OCI-LY7 (cell line): ENCODE measurements around the gene DACT3. TPM values are rescaled to one million over a fixed set of nuclear protein-coding genes. Genes with fewer than 3 reads are reported as not detected.

Source experiments
- BruUV-seq: library from RNA; stranded (reverse); fragments of 400-500 nt; replicated peaks from 2 replicates; lab custom pipeline; 2021; lab: Mats Ljungman, UMichigan
- CTCF ChIA-PET: fragments of 300-600 bp; sonication (Branson Sonifier 250); formaldehyde crosslinking; loops from one replicate; lab custom pipeline; 2022; ENCODE audit warnings: antibody characterized with exemption; ENCODE audit not compliant: unreplicated experiment; lab: Charles Lee
- POLR2A ChIA-PET: fragments of 300-600 bp; sonication (Branson Sonifier 250); formaldehyde crosslinking; loops from one replicate; lab custom pipeline; 2022; ENCODE audit warnings: antibody characterized with exemption; lab: Charles Lee
- DNase-seq: peaks from one replicate; pipeline ENCODE4 v3.0.0-alpha.2; 2015; ENCODE audit warnings: low spot score
- H2AFZ ChIP-seq: fragments of 200-600 bp; sonication (generic), shearing (Covaris generic); 2 replicates; pipeline ENCODE4 v1.6.1; 2014; ENCODE audit warnings: mild to moderate bottlenecking, antibody characterized with exemption, low read length, moderate library complexity
- H3K27ac ChIP-seq: fragments of 200-600 bp; sonication (generic); 2 replicates; pipeline ENCODE4 v1.5.1; 2014; ENCODE audit warnings: mixed run types, low read depth, mild to moderate bottlenecking, moderate library complexity, low read length, inconsistent platforms; ENCODE audit not compliant: poor library complexity, severe bottlenecking
- H3K36me3 ChIP-seq: fragments of 200-600 bp; sonication (generic); 2 replicates; pipeline ENCODE4 v1.6.1; 2014; ENCODE audit warnings: mild to moderate bottlenecking, antibody characterized with exemption, low read length, moderate library complexity, mixed read lengths; ENCODE audit not compliant: insufficient read depth
- H3K4me1 ChIP-seq: fragments of 200-600 bp; sonication (generic); 2 replicates; pipeline ENCODE4 v1.5.1; 2014; ENCODE audit warnings: mild to moderate bottlenecking, low read length; ENCODE audit not compliant: insufficient read depth, poor library complexity, severe bottlenecking
- H3K4me2 ChIP-seq: fragments of 200-600 bp; sonication (generic); 2 replicates; pipeline ENCODE4 v1.6.1; 2014; ENCODE audit warnings: mild to moderate bottlenecking, low read length
- H3K4me3 ChIP-seq: fragments of 200-600 bp; sonication (generic); 2 replicates; pipeline ENCODE4 v1.5.1; 2014; ENCODE audit warnings: mild to moderate bottlenecking, low read depth, low read length; ENCODE audit not compliant: poor library complexity, severe bottlenecking
- H3K79me2 ChIP-seq: fragments of 200-600 bp; sonication (generic); 2 replicates; pipeline ENCODE4 v1.6.1; 2016; ENCODE audit warnings: low read depth, mild to moderate bottlenecking, low read length, moderate library complexity, mixed read lengths; ENCODE audit not compliant: insufficient read depth
- H3K9me2 ChIP-seq: fragments of 200-600 bp; sonication (generic); 2 replicates; pipeline ENCODE4 v1.6.1; 2016; ENCODE audit warnings: mild to moderate bottlenecking, low read length, mixed read lengths; ENCODE audit not compliant: insufficient read depth
- H3K9me3 ChIP-seq: fragments of 200-600 bp; sonication (generic); 2 replicates; pipeline ENCODE4 v1.6.1; 2014; ENCODE audit warnings: mild to moderate bottlenecking, mixed run types, low read length, mixed read lengths
- H4K20me1 ChIP-seq: fragments of 200-600 bp; sonication (generic); 2 replicates; pipeline ENCODE4 v1.6.1; 2014; ENCODE audit warnings: mild to moderate bottlenecking, antibody characterized with exemption, low read length, moderate library complexity, mixed read lengths; ENCODE audit not compliant: insufficient read depth
- CTCF ChIP-seq: fragments of 200-600 bp; sonication (generic); conservative IDR thresholded peaks from 2 replicates; pipeline ENCODE4 v1.5.1; 2014; ENCODE audit warnings: mild to moderate bottlenecking, antibody characterized with exemption, low read length, moderate library complexity, mixed read lengths
- EZH2phosphoT487 ChIP-seq: fragments of 200-600 bp; sonication (generic); IDR thresholded peaks from 2 replicates; pipeline ENCODE4 v1.6.1; 2018; ENCODE audit warnings: low read depth, borderline replicate concordance, mild to moderate bottlenecking, mixed run types, antibody characterized with exemption, low read length, moderate library complexity, mixed read lengths
- intact Hi-C: fragments of 100-400 bp; cut with micrococcal nuclease; formaldehyde crosslinking; loops from one replicate; pipeline ENCODE4 v1.10.0; 2022; ENCODE audit not compliant: unreplicated experiment
- total RNA-seq, 2 experiments: library from RNA; depleted of rRNA in 1 of 2; stranded (reverse); fragments of >200 nt in 1 of 2; shearing (Covaris generic) in 1 of 2; gene quantifications; 2 replicates each; pipeline ENCODE4 v1.2.3, GENCODE V29; 2014 to 2022

DACT3 gene
- total RNA-seq, 2 experiments from 2014 or later: 0.44 TPM; not detected in 1

GRCh38 chr19:46610413-46610775 is 50.6 kb downstream of the DACT3 start:
- Histone ChIP-seq H2AFZ (no peak overlapping the region), H4K20me1 (peaks cover 4% of the 10 kb centered on the region; the same call in 1 of the 2 replicates), H3K4me1 (peaks cover 36% of the 10 kb centered on the region), H3K9me2 (no peaks in the 10 kb centered on the region), H3K36me3 (peaks cover 61% of the 10 kb centered on the region), H3K4me2 (no peak overlapping the region), H3K4me3 (no peak overlapping the region), H3K79me2 (no peaks in the 10 kb centered on the region), H3K27ac (peak overlapping the region; percentile 75), H3K9me3 (no peaks in the 10 kb centered on the region)
- no peak for TF ChIP-seq EZH2phosphoT487
- no peak for TF ChIP-seq CTCF
- DNase-seq: no peak
- POLR2A ChIA-PET: no interaction called here
- CTCF ChIA-PET: no interaction called here
- no TSS peak for BruUV-seq
- intact Hi-C loops: no loop called here

GRCh38 chr19:46609511-46610412 is 51.2 kb downstream of the DACT3 start:
- Histone ChIP-seq H2AFZ (no peak overlapping the region), H3K79me2 (peaks cover 5% of the 10 kb centered on the region; the same call in 1 of the 2 replicates), H3K9me3 (no peaks in the 10 kb centered on the region), H3K9me2 (no peaks in the 10 kb centered on the region), H3K27ac (no peak overlapping the region), H4K20me1 (peaks cover 4% of the 10 kb centered on the region; the same call in 1 of the 2 replicates), H3K36me3 (peaks cover 61% of the 10 kb centered on the region), H3K4me1 (peaks cover 35% of the 10 kb centered on the region), H3K4me2 (no peak overlapping the region), H3K4me3 (no peak overlapping the region)
- intact Hi-C loops: no loop called here
- ChIA-PET CTCF (no interaction called here), POLR2A (no interaction called here)
- no peak for TF ChIP-seq CTCF
- TF ChIP-seq EZH2phosphoT487: no peak
- TSS peak; percentile 91 for BruUV-seq
- DNase-seq: no peak
